ENCODE data around the gene MAPK1.

MAPK1 gene

DNA sequence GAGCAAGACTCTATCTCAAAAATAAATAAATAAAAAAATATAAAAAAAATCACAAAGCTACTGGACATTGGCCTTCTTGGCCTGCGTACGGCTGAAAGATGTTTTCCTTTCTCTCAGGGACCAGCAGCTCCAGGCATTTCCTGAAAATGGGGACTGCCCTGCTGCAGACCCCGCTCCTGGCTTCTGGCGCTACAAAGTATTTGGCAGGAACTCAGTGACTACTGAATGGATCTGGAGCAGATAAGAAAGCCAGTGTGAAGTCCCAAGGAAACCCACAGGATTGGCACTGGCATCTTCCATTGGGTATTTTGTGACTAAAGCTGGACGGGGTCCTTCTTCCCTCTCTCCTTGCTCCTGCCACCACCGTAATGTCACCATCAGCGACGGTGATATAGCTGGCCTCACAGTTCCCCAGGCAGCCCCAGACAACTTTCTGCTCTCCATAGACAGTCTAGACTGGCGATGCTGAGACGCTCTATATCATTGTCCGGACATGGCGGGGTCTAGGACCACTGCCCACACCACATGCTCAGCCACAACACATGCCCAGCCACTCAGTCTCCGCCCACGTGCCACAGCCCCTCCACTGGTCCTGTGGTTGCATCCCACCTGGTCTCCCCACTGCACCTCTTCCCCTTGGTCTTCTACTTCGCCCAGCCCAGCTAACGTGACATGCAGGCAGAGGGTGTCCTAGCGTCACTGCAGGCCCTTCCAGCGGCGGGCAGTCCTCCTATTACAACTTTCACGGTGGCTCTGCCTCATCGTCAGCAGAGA is 109.2 kb downstream of the MAPK1 start:
- no peak overlapping the region for H3K4me3 ChIP-seq (ENCODE audit: low read length)
- no peaks in the 10 kb centered on the region for H3K27me3 ChIP-seq (ENCODE audit: control insufficient read depth, low read length)
- peaks cover 10% of the 10 kb centered on the region for H3K4me1 ChIP-seq (ENCODE audit: control insufficient read depth, low read length)
- no peak overlapping the region for H3K27ac ChIP-seq (ENCODE audit: low read depth, low read length)
- TF ChIP-seq, protein P1, sequence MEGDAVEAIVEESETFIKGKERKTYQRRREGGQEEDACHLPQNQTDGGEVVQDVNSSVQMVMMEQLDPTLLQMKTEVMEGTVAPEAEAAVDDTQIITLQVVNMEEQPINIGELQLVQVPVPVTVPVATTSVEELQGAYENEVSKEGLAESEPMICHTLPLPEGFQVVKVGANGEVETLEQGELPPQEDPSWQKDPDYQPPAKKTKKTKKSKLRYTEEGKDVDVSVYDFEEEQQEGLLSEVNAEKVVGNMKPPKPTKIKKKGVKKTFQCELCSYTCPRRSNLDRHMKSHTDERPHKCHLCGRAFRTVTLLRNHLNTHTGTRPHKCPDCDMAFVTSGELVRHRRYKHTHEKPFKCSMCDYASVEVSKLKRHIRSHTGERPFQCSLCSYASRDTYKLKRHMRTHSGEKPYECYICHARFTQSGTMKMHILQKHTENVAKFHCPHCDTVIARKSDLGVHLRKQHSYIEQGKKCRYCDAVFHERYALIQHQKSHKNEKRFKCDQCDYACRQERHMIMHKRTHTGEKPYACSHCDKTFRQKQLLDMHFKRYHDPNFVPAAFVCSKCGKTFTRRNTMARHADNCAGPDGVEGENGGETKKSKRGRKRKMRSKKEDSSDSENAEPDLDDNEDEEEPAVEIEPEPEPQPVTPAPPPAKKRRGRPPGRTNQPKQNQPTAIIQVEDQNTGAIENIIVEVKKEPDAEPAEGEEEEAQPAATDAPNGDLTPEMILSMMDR (IDR thresholded peaks at IDR 0.05; ENCODE audit: low read depth, low read length, poor library complexity, severe bottlenecking): no peak
- TF ChIP-seq EZH2phosphoT487 (IDR thresholded peaks at IDR 0.05; ENCODE audit: borderline replicate concordance, low read length): no peak
- H3K9me2 ChIP-seq (replicated peaks; ENCODE audit: control insufficient read depth, low read length): no peaks in the 10 kb centered on the region
- H3K79me2 ChIP-seq (ENCODE audit: control insufficient read depth, low read length): no peaks in the 10 kb centered on the region
- H3F3A ChIP-seq (ENCODE audit: control insufficient read depth, insufficient read depth): peaks cover 6% of the 10 kb centered on the region
- H3K4me2 ChIP-seq (ENCODE audit: low read length): no peak overlapping the region
- no peaks in the 10 kb centered on the region for H4K20me1 ChIP-seq (ENCODE audit: control insufficient read depth, insufficient read depth, low read depth, low read length)
- H3K36me3 ChIP-seq (ENCODE audit: control insufficient read depth, low read length): peaks cover 22% of the 10 kb centered on the region
- H3K9me3 ChIP-seq (ENCODE audit: control insufficient read depth, insufficient read depth, low read length): no peaks in the 10 kb centered on the region

DNA sequence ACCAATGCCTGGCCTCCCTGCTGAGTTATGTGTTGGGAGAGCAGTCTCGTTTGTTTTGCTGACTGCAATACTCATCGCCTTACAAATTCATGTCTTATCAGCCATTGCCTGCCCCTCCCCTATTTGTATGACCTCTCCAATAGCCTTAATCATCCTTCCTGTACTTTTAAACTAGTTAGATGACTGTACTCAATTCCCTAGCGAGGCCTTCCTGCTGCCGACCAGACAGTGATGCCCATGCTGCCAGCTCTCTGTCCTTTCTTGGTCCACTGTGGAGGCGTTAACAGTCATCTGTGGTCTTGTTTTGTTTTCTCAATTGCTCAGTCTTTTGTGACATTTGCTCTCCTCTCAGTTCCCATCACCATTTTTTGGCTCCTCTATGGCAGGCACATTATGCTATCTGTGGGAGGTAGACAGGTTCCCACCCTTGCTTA is 111.6 kb downstream of the MAPK1 start:
- no peaks in the 10 kb centered on the region for H3K9me2 ChIP-seq (replicated peaks; ENCODE audit: control insufficient read depth, low read length)
- H3K4me1 ChIP-seq (ENCODE audit: control insufficient read depth, low read length): peaks cover 10% of the 10 kb centered on the region
- H3F3A ChIP-seq (ENCODE audit: control insufficient read depth, insufficient read depth): peaks cover 3% of the 10 kb centered on the region
- no peaks in the 10 kb centered on the region for H3K36me3 ChIP-seq (ENCODE audit: control insufficient read depth, low read length)
- no peaks in the 10 kb centered on the region for H3K9me3 ChIP-seq (ENCODE audit: control insufficient read depth, insufficient read depth, low read length)
- no peak overlapping the region for H3K27ac ChIP-seq (ENCODE audit: low read depth, low read length)
- no peaks in the 10 kb centered on the region for H3K79me2 ChIP-seq (ENCODE audit: control insufficient read depth, low read length)
- no peaks in the 10 kb centered on the region for H3K27me3 ChIP-seq (ENCODE audit: control insufficient read depth, low read length)
- no peak overlapping the region for H3K4me3 ChIP-seq (ENCODE audit: low read length)
- H3K4me2 ChIP-seq (ENCODE audit: low read length): no peak overlapping the region
- no peak for TF ChIP-seq EZH2phosphoT487 (IDR thresholded peaks at IDR 0.05; ENCODE audit: borderline replicate concordance, low read length)
- TF ChIP-seq, protein P1 (IDR thresholded peaks at IDR 0.05; ENCODE audit: low read depth, low read length, poor library complexity, severe bottlenecking): no peak
- H4K20me1 ChIP-seq (ENCODE audit: control insufficient read depth, insufficient read depth, low read depth, low read length): no peaks in the 10 kb centered on the region

DNA sequence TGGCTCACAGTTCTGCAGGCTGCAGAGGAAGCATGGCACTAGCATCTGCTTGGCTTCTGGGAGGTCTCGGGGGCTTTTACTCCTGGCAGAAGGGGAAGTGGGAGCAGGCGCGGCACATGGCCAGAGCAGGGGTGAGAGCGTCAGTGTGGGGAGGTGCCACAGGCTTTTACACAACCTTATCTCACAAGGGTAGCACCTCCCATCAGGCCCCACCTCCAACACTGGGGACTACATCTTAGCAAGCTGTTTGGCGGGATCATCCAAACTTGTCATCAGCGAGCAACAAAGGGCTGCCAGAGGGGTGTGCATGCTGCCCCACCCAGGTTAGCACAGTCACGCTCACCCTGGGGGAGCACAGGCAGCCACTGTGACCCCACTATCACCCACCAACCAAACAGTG is 112.9 kb downstream of the MAPK1 start:
- H4K20me1 ChIP-seq (ENCODE audit: control insufficient read depth, insufficient read depth, low read depth, low read length): no peaks in the 10 kb centered on the region
- no peak overlapping the region for H3K4me3 ChIP-seq (ENCODE audit: low read length)
- no peaks in the 10 kb centered on the region for H3K9me2 ChIP-seq (replicated peaks; ENCODE audit: control insufficient read depth, low read length)
- TF ChIP-seq EZH2phosphoT487 (IDR thresholded peaks at IDR 0.05; ENCODE audit: borderline replicate concordance, low read length): no peak
- TF ChIP-seq, protein P1 (IDR thresholded peaks at IDR 0.05; ENCODE audit: low read depth, low read length, poor library complexity, severe bottlenecking): no peak
- no peaks in the 10 kb centered on the region for H3K79me2 ChIP-seq (ENCODE audit: control insufficient read depth, low read length)
- peak overlapping the region; percentile 35 for H3K4me2 ChIP-seq (ENCODE audit: low read length)
- no peak overlapping the region for H3K27ac ChIP-seq (ENCODE audit: low read depth, low read length)
- no peaks in the 10 kb centered on the region for H3K36me3 ChIP-seq (ENCODE audit: control insufficient read depth, low read length)
- H3F3A ChIP-seq (ENCODE audit: control insufficient read depth, insufficient read depth): peaks cover 3% of the 10 kb centered on the region
- H3K4me1 ChIP-seq (ENCODE audit: control insufficient read depth, low read length): peaks cover 10% of the 10 kb centered on the region
- no peaks in the 10 kb centered on the region for H3K9me3 ChIP-seq (ENCODE audit: control insufficient read depth, insufficient read depth, low read length)
- H3K27me3 ChIP-seq (ENCODE audit: control insufficient read depth, low read length): no peaks in the 10 kb centered on the region

Measured in DOHH2 (cell line).